Esophagus squamous epithelium (tissue), 5 donors: ENCODE measurements around the gene ARPC2. TPM values are rescaled to one million over a fixed set of nuclear protein-coding genes. Genes with fewer than 3 reads are reported as not detected.
A peak's percentile ranks its signal among the peaks of the same experiment; 100 is the strongest.

Experiments used
- DNase-seq: peaks from one replicate; lab custom pipeline; 2025; lab: John Stamatoyannopoulos, UW
- H3K27ac ChIP-seq, 4 donors: fragments of 200-600 bp; sonication (generic); one replicate each; pipeline ENCODE4 v1.5.1; 2016 to 2019; ENCODE audit warnings: mild to moderate bottlenecking in 1 of 4
- H3K27me3 ChIP-seq, 4 donors: fragments of 200-600 bp; sonication (generic); 1 replicate in 3 of 4; 2 replicates in 1 of 4; pipeline versions ENCODE4 v1.5.1 to v1.6.0; 2017 to 2021; ENCODE audit warnings: antibody characterized with exemption in 1 of 4
- H3K36me3 ChIP-seq, 3 donors: fragments of 200-600 bp; sonication (generic); one replicate each; pipeline ENCODE4 v1.5.1; 2016 to 2019
- H3K4me1 ChIP-seq, 3 donors: fragments of 200-600 bp; sonication (generic); one replicate each; pipeline ENCODE4 v1.5.1; 2017 to 2019
- H3K4me3 ChIP-seq, 4 donors: fragments of 200-600 bp; sonication (generic); 1 replicate in 3 of 4; 2 replicates in 1 of 4; pipeline ENCODE4 v1.5.1; 2016 to 2019; ENCODE audit warnings: mild to moderate bottlenecking in 2 of 4, moderate library complexity in 1 of 4
- H3K9me3 ChIP-seq, 3 donors: fragments of 200-600 bp; sonication (generic); one replicate each; pipeline ENCODE4 v1.5.1; 2016 to 2019
- POLR2A ChIP-seq, 4 donors: fragments of 450-650 bp; IDR thresholded peaks; one replicate each; pipeline ENCODE4 v1.6.1; 2017; ENCODE audit warnings: antibody characterized with exemption in 4 of 4, mild to moderate bottlenecking in 4 of 4, moderate library complexity in 3 of 4
- WGBS, 2 donors: methylation state at CpG; one replicate each; pipeline ENCODE4 v1.1.5; 2018; 5-methylcytosine and 5-hydroxymethylcytosine counted together
- intact Hi-C: fragments of 100-400 bp; cut with DNase I; formaldehyde crosslinking; loops from one replicate; pipeline ENCODE4 v1.15.0; 2022
- total RNA-seq, 4 donors: library from RNA; depleted of rRNA; stranded (reverse); fragments of >200 nt; gene quantifications; one replicate each; pipeline ENCODE4 v1.1.0, GENCODE V29; 2016
- TF ChIP-seq, protein P1 (sequence below), 6 experiments: fragments of 450-650 bp in 4 of 6; fragments of 200-600 bp in 2 of 6; sonication (generic) in 2 of 6; IDR thresholded peaks; one replicate each; pipeline ENCODE4 v1.5.1; 2016 to 2019; ENCODE audit warnings: antibody characterized with exemption in 6 of 6, mild to moderate bottlenecking in 4 of 6, moderate library complexity in 4 of 6
- donor health status: DM: yes; HTN: yes; CAD: no.

ARPC2 gene
- total RNA-seq, 4 donors from 2014 or later: 465 to 690 (median 542) TPM

DNA sequence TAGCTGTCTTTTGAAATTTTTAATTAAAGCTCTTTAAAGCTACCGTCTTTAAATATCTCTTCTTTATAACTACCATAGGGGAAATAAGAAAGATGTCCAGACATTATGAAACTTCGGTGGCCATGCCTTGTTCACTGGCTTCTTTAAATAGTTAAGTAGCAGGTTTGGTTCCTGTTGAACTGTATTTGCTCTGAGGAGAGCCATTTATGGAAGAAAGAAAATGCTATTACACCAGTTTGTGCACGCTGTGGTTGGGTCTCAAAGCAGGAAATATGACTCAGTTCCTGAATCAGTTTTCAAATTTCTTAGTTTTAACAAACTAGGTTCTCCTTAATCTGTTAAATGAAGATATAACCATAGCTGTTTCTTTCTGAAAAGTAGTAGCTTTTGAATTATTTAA lies 12.2 kb downstream of the ARPC2 start:
- H3K9me3 ChIP-seq: no peaks in the 10 kb centered on the region
- H3K4me3 ChIP-seq: no peak overlapping the region
- intact Hi-C loops: no loop called here
- TF ChIP-seq, protein P1, sequence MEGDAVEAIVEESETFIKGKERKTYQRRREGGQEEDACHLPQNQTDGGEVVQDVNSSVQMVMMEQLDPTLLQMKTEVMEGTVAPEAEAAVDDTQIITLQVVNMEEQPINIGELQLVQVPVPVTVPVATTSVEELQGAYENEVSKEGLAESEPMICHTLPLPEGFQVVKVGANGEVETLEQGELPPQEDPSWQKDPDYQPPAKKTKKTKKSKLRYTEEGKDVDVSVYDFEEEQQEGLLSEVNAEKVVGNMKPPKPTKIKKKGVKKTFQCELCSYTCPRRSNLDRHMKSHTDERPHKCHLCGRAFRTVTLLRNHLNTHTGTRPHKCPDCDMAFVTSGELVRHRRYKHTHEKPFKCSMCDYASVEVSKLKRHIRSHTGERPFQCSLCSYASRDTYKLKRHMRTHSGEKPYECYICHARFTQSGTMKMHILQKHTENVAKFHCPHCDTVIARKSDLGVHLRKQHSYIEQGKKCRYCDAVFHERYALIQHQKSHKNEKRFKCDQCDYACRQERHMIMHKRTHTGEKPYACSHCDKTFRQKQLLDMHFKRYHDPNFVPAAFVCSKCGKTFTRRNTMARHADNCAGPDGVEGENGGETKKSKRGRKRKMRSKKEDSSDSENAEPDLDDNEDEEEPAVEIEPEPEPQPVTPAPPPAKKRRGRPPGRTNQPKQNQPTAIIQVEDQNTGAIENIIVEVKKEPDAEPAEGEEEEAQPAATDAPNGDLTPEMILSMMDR (IDR thresholded peaks at IDR 0.05): no peak
- TF ChIP-seq POLR2A (IDR thresholded peaks at IDR 0.05): no peak
- no peaks in the 10 kb centered on the region for H3K27me3 ChIP-seq
- peaks cover 16 to 70% (median 37%) of the 10 kb centered on the region in 3 donors for H3K4me1 ChIP-seq
- peaks cover 12 to 100% (median 63%) of the 10 kb centered on the region in 3 donors for H3K36me3 ChIP-seq
- DNase-seq: no peak
- WGBS, 2 donors: 6 to 15% methylated on average over 3 of the region's 3 CpGs
- H3K27ac ChIP-seq: peak overlapping the region; percentile 49 to 78 (median 68)

DNA sequence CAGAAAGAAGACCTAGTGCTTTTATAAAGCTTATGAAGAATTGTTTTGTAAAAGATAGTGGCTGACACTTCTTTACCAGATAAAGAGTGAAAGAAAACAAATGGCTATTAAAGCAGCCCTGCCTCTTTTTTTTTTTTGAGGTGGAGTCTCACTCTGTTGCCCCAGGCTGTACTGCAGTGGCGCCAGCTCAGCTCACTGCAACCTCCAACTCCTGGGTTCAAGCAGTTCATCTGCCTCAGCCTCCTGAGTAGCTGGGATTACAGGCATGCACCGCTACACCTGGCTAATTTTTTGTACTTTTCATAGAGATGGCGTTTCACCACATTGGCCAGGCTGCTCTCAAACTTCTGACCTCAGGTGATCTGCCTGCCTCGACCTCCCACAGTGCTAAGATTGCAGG lies 12.9 kb downstream of the ARPC2 start:
- Histone ChIP-seq H3K9me3 (no peaks in the 10 kb centered on the region), H3K27ac (peak overlapping the region in 3 of 4 donors; percentile 49 to 78 (median 75)), H3K4me3 (no peak overlapping the region), H3K4me1 (peaks cover 16 to 64% (median 34%) of the 10 kb centered on the region in 3 donors), H3K27me3 (no peaks in the 10 kb centered on the region), H3K36me3 (peaks cover 14 to 100% (median 65%) of the 10 kb centered on the region in 3 donors)
- TF ChIP-seq POLR2A (IDR thresholded peaks at IDR 0.05): no peak
- TF ChIP-seq, protein P1 (IDR thresholded peaks at IDR 0.05): no peak
- WGBS, 2 donors: 37 to 46% methylated on average over 4 of the region's 4 CpGs
- no peak for DNase-seq
- intact Hi-C loops: no loop called here

DNA sequence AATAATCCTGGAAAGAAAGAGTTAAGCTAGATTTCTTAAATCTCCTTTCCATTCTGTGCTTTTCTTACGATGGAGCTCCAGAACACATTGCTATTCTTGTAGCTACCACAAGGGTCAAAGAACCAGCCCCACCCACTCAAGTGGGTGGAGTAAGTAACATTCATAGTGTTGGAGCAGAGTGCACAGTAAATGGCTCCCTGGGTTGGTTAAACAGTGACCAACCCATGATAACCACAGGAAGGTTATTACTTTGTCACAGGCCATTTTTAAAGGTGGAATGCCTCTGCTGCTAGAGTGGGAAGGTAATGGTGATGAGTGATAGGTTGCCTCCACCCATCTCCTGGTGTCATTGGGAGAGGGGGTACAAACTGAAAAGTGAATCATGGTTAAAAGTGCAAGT lies 13.9 kb downstream of the ARPC2 start:
- Histone ChIP-seq H3K27ac (peak overlapping the region in 2 of 4 donors; percentile 75 to 78), H3K36me3 (peaks cover 18 to 100% (median 72%) of the 10 kb centered on the region in 3 donors), H3K27me3 (no peaks in the 10 kb centered on the region), H3K4me1 (peaks cover 16 to 54% (median 32%) of the 10 kb centered on the region in 3 donors), H3K4me3 (no peak overlapping the region), H3K9me3 (no peaks in the 10 kb centered on the region)
- 0% methylated on average over 1 of the region's 1 CpG for WGBS, 2 donors
- TF ChIP-seq, protein P1 (IDR thresholded peaks at IDR 0.05): peak in 5 of 6 experiments; percentile 8 to 48 (median 18)
- TF ChIP-seq POLR2A (IDR thresholded peaks at IDR 0.05): no peak
- no peak for DNase-seq
- intact Hi-C loops: no loop called here

DNA sequence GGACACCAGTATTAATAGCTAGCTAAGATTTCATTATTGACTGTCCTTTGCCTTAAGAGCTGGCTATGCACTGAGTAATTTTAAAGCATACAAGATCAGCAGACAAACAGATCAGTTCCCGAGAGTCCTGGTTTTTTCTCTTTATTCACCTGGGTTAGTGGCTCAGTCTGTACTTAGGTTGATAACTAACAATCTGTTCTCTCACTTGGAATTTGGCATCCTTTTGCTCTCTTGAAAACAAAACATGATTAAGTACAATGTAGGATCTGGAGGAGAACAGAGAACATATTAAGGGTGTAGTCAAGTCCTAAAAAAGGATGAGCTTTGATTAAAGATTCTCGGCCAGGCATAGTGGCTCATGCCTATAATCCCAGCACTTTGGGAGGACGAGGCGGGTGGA lies 16.6 kb downstream of the ARPC2 start:
- no peak overlapping the region for H3K4me3 ChIP-seq
- H3K27ac ChIP-seq: no peak overlapping the region
- H3K9me3 ChIP-seq: no peaks in the 10 kb centered on the region
- 83 to 92% methylated on average over 4 of the region's 4 CpGs for WGBS, 2 donors
- peaks cover 13 to 31% (median 22%) of the 10 kb centered on the region in 3 donors for H3K4me1 ChIP-seq
- peaks cover 29 to 100% (median 71%) of the 10 kb centered on the region in 3 donors for H3K36me3 ChIP-seq
- TF ChIP-seq POLR2A (IDR thresholded peaks at IDR 0.05): no peak
- TF ChIP-seq, protein P1 (IDR thresholded peaks at IDR 0.05): no peak
- intact Hi-C loops: no loop called here
- no peaks in the 10 kb centered on the region for H3K27me3 ChIP-seq
- no peak for DNase-seq

DNA sequence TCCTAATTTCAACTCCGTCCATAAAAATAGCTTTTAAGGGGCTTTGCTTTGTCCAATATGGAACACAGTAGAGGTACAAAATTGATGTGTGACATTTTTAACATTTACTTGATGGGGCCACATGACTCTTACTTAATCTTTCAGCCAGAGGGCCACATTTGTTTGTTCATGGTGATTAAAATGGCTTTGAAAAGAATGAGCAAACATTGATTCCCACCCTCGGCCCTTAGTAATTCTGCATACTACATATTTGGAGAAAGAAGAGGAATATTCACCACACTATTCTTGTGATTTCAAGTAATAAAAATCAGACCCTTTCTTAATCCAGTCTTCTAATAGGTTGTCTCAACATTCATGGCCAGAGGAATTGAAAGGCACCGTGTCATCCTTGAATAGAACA lies 17.5 kb downstream of the ARPC2 start:
- TF ChIP-seq, protein P1 (IDR thresholded peaks at IDR 0.05): no peak
- TF ChIP-seq POLR2A (IDR thresholded peaks at IDR 0.05): no peak
- intact Hi-C loops: no loop called here
- no peak for DNase-seq
- H3K4me3 ChIP-seq: no peak overlapping the region
- H3K27me3 ChIP-seq: no peaks in the 10 kb centered on the region
- H3K4me1 ChIP-seq: peaks cover 3 to 21% (median 15%) of the 10 kb centered on the region in 3 donors
- H3K9me3 ChIP-seq: no peaks in the 10 kb centered on the region
- 45 to 48% methylated on average over 3 of the region's 3 CpGs for WGBS, 2 donors
- no peak overlapping the region for H3K27ac ChIP-seq
- peaks cover 39 to 100% (median 75%) of the 10 kb centered on the region in 3 donors for H3K36me3 ChIP-seq
